C4-2B (cell line): ENCODE measurements around the gene FOXJ3.

Experiments
- CTCF ChIP-seq: fragments of 450-650 bp; conservative IDR thresholded peaks from 2 replicates; pipeline ENCODE4 v1.5.1; 2017; ENCODE audit warnings: mild to moderate bottlenecking
- ZFX ChIP-seq: fragments of 450-650 bp; IDR thresholded peaks from 2 replicates; pipeline ENCODE4 v1.6.1; 2017

GRCh38 chr1:42316292-42316691, 18.7 kb downstream of the FOXJ3 start:
- TF ChIP-seq CTCF (no peak), ZFX (no peak)
